ENCODE data around the gene HIRA.
A peak's percentile ranks its signal among the peaks of the same experiment; 100 is the strongest.

The HIRA gene

GRCh38 chr22:19431649-19432132 lies at the start of gene HIRA:
TSS of gene HIRA (minus strand) at chr22:19431733. CDS start at chr22:19431476, 257 bp downstream.
- DNase-seq, result peak; percentile 49

- DNase-seq, result no peak
Measured at GRCh38 chr22:19480789-19481188, 49.3 kb upstream of the HIRA start.

GRCh38 chr22:19480173-19480568 lies 48.6 kb upstream of the HIRA start:
- no peak for DNase-seq

GRCh38 chr22:19479355-19480172 lies 48.0 kb upstream of the HIRA start, which contains the start of gene CDC45:
TSS of gene CDC45 (plus strand) at chr22:19479920. CDS start at chr22:19479969, 49 bp downstream.
- peak; percentile 97 to 98 for DNase-seq

GRCh38 chr22:19478901-19479354 lies 47.4 kb upstream of the HIRA start, which contains the start of gene UFD1:
TSS of gene UFD1 (minus strand) at chr22:19479193. CDS start at chr22:19479085, 108 bp downstream.
- DNase-seq, result peak; percentile 78 to 80

- DNase-seq, result no peak
Measured at GRCh38 chr22:19478045-19478900, 46.7 kb upstream of the HIRA start.

- DNase-seq, result no peak
Measured at GRCh38 chr22:19477321-19478044, 46.0 kb upstream of the HIRA start.

- no peak for DNase-seq
Measured at GRCh38 chr22:19476023-19476422, 44.5 kb upstream of the HIRA start.

- no peak for DNase-seq
Measured at GRCh38 chr22:19473578-19473977, 42.0 kb upstream of the HIRA start.

GRCh38 chr22:19472233-19472632 lies 40.7 kb upstream of the HIRA start:
- no peak for DNase-seq

GRCh38 chr22:19471572-19471971 lies 40.0 kb upstream of the HIRA start:
- DNase-seq, result no peak

GRCh38 chr22:19470010-19470409 lies 38.5 kb upstream of the HIRA start:
- no peak for DNase-seq

- DNase-seq, result no peak
Measured at GRCh38 chr22:19469421-19469820, 37.9 kb upstream of the HIRA start.

GRCh38 chr22:19467912-19468311 lies 36.4 kb upstream of the HIRA start:
- DNase-seq, result no peak

GRCh38 chr22:19466848-19467752 lies 35.6 kb upstream of the HIRA start:
- DNase-seq, result no peak

GRCh38 chr22:19466126-19466716 lies 34.7 kb upstream of the HIRA start:
- DNase-seq, result no peak

- DNase-seq, result no peak
Measured at GRCh38 chr22:19464975-19465374, 33.4 kb upstream of the HIRA start.

- no peak for DNase-seq
Measured at GRCh38 chr22:19464546-19464945, 33.0 kb upstream of the HIRA start.

GRCh38 chr22:19463491-19464469 lies 32.2 kb upstream of the HIRA start:
- DNase-seq, result no peak

GRCh38 chr22:19463008-19463407 lies 31.5 kb upstream of the HIRA start:
- no peak for DNase-seq
